COLO668 (cell line): ENCODE measurements around the gene ANO9.

Experiments
- DNase-seq: peaks from one replicate; lab custom pipeline; 2025; ENCODE audit not compliant: unreplicated experiment; lab: John Stamatoyannopoulos, UW

Gene ANO9

DNA sequence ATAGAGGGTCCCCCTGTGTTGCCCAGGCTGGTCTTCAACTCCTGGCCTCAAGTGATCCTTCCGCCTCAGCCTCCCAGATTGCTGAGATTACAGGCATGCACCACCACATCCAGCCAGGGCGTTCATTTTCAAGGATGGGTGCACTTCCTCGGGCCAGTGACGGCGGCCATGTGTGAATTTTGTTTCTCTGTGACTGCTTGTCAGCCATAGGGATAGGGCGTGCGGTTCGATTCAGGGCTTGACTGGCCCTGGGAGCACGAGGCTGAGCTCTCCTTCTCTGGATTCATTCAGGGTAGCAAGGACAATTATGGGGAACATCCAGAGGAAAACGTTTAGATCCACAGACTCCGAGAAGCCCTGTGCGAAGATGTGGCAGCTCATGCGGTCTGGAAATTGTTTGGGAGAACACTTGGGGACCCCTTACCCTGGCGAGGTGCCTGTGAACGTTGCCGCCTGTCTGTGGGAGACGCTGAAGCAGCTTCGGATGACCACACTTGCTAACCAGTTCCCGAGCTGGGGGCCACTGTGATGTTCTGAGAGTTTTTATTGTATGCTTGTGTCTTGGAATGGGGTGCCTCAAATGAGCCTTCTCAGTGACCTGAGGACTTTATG, 11.2 kb upstream of the ANO9 start:
- no peak for DNase-seq

- DNase-seq: no peak
These were observed 10.5 kb upstream of the ANO9 start for GRCh38 chr11:452203-452744.

DNA sequence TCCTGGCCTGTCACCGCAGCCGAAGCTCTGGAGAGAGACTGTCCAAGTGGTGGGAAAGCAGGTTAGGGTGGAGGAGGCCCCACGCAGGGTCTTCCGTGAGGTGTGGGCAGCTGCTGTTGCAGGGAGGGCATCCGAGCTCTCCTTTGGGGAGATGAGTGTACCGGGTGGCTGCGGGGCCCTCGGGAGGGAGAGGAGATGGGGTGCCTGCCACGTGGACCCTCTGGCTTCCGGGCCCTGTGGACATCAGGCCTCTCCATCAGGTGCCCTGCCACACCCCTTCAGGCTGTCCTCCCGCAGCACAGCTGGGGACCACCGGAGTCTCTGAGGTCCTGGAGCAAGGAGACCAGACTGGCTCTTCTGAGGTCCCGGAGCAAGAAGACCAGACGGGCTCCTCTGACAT, 9.9 kb upstream of the ANO9 start:
- DNase-seq: no peak

DNA sequence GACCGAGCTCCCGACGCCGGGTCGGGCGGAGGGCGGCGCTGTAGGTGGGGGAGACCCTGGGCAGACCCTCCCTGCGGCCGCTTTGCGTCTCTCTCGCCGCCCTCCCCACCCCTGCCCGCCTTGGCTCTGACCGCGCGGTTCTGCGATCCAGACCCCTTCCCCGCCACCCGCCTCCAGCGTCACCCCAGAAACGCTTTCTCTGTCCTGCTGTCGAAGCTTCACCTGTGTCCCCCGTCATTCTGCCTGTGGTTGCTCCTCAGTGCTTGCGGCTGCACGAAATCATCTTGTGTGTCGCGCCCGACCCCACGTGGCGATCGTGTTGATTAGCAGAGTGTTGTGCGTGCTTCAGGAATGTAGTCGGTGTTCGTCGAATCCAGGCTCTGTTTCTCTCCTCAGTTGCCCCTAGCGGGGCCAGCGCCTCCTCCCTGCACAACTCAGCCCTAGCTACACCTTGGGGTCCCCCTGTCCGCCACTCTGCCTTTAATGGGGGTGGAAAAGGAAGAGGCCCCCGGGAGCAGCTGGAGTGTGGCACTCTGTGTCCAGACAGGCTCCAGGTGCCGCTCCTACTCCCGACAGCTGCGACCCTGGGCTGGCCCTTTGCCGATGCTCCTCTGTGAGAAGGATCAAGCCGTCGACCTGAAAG, 9.1 kb upstream of the ANO9 start:
- DNase-seq: peak; percentile 55

- DNase-seq: peak; percentile 83
These were observed 8.3 kb upstream of the ANO9 start, which contains the start of gene PTDSS2 for GRCh38 chr11:449889-450808. TSS of gene PTDSS2 (plus strand) at chr11:450279. CDS start at chr11:450456, 177 bp downstream.

DNA sequence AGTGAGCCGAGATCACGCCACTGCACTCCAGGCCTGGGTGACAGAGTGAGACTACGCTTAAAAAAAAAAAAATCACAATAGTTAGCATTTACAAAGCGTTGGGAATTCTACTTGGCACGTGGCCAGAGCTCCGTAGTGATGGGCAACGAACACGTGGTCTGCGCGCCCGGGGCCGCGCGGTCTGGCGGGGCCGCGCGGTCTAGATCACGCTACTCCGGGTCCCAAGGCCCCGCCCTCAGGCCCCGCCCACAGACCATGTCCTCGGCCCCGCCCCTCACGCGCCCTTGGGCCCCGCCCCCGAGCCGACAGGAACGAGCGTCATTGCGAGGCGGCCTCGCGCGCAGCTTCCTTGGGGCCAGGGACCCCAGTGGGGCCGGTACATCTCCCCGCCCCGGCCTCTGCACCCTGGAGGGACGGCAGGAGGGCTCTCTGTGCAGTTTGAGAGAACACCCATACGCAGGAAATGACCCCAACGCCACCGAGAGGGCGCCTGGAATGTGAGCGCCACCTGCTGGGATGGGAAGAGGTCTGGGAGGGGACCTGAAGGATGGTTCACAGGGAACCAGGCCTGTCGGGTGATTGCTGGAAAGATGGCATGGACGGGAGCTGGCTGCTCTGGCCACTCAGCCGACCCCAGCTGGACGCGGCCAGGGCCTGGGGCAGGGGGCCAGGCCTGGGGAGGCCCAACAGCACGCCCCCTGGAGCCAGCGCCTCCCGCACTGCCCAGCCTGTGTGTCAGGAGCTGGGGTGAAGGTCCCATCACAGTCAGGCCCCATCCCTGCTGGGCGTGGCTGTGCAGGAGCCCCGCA, 6.3 kb upstream of the ANO9 start:
- DNase-seq: peak; percentile 90

DNA sequence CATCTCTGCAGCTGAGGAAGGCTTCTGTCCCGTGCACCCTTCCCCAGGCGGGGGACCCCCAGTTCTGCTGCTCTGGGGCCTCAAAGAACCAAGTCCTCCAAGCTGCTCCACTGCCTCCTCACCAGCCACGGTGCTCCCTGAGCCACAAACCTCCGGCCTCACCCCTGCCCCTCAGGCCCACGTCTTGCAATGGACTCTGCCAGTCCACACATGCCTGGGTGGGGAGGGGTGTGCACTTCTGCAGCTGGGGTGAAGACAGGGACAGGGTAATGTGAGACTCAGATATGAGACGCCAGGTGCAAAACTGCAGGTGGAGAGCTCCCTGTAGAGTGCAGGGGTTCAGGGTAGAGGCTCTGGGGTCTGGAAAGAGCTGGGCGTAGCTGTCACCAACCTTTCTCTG, 5.1 kb upstream of the ANO9 start:
- peak; percentile 62 for DNase-seq

DNA sequence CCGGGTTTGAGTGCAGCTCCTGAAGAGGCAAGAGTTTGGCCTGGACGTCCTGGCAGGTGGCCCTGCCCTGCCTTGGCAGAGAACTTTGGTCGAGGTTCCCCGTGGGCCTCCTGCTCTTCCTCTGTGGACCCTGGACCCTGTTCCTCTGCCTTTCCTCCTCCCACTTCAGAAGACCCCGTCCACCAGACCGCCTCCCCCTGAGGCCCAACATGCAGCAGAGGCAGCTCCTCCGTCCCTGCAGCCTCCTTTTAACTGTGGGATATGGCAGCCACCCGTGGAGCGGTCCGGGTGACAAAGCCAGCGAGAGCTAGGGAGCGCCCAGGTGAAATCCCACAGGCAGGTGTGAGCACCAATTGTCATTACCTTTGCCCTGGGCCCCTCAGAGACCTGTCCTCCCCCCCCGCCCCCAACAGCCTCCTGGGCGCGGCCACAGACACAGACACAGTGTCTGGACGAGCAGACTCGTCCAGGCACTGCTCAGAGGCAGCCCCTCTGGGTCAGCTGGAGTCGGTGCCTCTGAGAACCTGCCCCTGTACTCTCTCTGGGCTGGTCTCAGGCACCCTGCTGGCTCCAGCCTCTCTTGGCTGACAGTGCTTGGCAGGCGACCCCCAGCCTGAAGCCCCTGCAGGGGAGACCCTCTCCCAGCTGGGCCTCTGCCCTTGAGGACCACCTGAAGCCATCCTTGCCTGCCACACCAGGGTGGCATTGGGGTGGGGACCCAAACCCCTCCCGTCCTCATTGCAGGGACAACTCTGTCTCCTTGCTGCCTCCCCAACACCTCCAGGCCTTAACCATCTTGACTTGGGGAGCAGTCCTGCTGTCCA, 4.2 kb upstream of the ANO9 start:
- DNase-seq: peak; percentile 63

DNA sequence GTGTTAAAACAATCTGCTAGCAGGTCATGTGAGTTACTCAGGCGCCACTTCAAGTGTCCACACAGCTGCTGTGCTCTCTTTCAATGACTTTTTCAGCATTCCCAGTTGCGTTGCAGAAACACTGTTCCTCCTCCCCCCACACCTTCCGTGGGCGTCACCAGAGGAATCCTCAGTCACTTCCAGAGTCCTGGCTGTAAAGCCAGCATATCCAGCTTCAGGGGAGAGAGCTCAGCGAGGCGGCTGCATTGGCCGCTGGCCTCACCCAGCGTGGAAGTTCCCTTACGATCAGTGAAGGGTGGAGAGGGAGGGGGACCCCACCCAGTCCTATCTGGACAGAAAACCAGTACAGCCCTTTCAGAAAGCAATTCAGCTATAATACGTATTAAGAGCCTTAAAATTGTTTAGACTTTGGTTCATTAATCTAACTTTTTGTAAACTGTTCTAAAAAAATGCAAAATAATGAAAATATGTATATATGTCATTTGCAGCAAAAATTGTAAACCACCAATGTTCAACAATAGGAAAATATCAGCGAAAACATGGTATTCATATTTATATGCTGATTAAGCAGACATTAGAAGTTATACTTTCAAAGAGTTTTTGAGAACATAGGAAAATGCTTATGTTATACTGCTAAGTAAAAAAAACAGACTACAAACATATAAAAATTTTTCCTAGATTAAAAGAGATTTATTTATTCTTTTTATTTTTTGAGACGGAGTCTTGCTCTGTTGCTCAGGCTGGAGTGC, 2.8 kb upstream of the ANO9 start:
- peak; percentile 52 for DNase-seq

DNA sequence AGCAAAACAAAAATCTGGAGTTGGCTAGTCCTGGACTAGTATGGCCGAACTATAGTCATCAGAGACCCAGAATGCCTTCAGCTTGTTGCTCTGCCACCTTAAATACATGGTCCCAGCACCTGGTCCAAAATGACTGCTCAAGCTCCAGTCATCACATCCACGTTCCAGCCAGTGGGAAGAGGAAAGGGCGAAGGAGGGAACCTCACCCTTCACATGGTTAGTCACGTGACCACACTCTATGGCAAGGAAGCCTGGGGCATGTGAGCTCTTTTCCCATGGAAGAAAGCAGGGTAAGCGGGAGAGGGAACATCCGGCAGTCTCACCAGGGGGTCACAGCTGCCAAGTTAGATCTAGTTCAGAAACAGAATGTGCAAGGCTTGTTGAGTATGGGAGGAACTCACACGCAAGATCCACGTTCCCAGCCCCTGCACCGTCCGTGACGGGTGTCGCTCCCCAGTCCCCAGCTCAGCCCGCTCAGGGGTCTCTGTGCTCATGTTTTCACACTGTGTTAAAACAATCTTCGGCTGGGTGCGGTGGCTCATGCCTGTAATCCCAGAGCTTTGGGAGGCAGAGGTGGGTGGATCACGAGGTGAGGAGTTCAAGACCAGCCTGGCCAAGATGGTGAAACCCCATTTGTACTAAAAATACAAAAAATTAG, 1.9 kb upstream of the ANO9 start:
- DNase-seq: peak; percentile 56

GRCh38 chr11:442611-443081, 835 bp upstream of the ANO9 start:
- no peak for DNase-seq

DNA sequence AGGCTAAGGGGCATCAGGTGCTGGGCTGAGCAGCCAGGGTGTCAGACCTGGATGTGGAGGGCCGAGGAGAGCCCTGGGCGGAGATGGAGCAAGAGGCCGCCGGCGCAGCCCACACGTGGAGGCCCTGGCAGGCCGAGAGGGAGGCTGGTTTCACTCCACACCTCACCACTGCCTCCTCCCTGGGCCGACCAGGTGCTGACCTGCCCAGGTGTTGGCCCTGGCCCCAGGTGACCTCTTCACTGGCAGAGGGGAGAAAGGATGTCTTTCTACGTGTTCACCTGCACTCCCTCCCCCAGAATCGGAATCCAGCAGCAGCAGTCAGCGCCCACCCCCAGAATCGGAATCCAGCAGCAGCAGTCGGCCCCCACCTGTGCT, 781 bp downstream of the ANO9 start:
- DNase-seq: peak; percentile 3

DNA sequence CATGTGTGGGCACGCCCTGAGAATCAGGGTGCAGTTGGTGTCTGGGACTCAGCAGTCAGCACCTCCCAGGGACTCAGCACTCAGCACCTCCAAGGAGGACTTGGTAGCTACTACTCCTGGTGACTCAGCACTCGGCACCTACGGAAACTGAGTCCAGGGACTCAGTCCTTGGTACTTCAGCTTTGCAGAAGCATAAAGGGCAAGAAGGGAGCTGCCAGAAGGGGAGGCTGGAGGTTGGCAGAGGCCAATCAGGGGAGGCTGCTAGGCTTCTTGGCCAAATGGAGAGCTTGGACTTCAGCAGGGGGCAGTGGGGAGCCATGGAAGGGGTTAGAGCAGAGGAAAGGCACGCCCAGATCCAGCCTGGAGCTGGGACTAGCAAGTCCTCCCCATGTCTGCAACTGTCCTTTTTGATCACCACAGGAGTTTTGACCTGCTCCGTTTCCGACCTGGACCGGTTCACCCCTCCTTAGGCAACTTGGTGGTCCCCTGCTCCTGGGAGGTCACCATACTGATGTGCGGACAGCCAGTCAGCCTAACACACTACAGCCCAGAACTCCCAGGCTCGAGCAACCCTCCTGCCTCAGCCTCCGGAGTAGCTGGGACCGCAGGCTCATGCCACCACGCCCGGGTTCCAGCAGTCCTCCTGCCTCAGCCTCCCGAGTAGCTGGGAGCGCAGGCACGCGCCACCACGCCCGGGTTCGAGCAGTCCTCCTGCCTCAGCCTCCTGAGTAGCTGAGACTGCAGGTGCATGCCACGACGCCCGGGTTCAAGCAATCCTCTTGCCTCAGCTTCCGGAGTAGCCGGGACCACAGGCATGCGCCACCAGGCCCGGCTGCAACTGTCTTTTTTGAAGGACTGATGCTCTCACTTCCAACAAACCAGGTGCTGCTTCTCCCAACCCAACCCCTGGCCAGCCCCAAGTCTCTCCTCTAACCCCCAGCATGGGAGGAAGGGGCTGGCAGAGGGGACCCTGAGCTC, 1.5 kb downstream of the ANO9 start:
- DNase-seq: peak; percentile 20

- no peak for DNase-seq
These were observed 2.3 kb downstream of the ANO9 start for GRCh38 chr11:439315-440064.

DNA sequence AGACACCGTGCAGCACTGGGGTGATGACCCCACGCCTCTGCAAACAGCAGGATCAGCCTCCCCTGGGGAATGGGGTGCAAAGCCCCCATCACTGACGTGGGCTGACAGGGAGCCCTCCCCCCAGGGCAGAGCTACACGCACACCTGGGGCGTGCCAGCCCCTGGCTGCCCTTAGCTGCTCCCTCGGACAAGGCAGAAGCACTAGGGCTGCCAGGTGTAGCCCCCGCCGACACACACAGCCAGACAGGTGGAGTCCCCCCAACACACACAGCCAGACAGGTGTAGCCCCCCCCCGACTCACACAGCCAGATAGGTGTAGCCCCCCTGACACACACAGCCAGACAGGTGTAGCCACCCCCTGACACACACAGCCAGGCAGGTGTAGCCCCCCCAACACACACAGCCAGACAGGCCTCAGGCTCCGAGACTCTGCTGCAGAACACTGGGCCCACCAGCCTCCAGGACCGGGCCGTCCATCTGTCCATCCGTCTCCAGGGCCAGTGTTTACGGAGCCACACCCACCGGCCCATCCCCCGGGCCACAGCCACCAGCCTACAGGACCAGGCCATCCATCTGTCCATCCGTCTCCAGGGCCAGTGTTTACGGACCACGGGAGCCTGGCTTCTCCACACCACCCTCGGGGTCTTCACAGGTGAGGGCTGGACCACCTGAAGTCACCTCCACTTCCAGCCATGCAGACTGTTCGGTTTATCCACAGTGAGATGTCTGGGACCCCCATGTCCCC, 3.5 kb downstream of the ANO9 start:
- no peak for DNase-seq
